Measurements from ENCODE around the gene MARCHF2. TPM values are rescaled to one million over a fixed set of nuclear protein-coding genes. Genes with fewer than 3 reads are reported as not detected.

The MARCHF2 gene
- total RNA-seq, 1 donor from 2014 or later, result 30.9 TPM

- TF ChIP-seq CTCF (IDR thresholded peaks at IDR 0.05; ENCODE audit: insufficient read depth, low read depth, low read length) (no peak), EZH2 (IDR thresholded peaks at IDR 0.05; ENCODE audit: insufficient read depth, low read length) (no peak)
- no peak for FAIRE-seq
- Mint-ChIP-seq H3K27me3 (ENCODE audit: low read depth, unreplicated experiment) (no peaks in the 10 kb centered on the region), H3K4me1 (ENCODE audit: low read depth, unreplicated experiment) (peaks cover 16% of the 10 kb centered on the region), H3K9me3 (ENCODE audit: unreplicated experiment) (no peaks in the 10 kb centered on the region), H3K36me3 (ENCODE audit: low read depth, unreplicated experiment) (peaks cover 10% of the 10 kb centered on the region), H3K4me3 (ENCODE audit: unreplicated experiment) (no peak overlapping the region), H3K27ac (ENCODE audit: unreplicated experiment) (peak overlapping the region; percentile 37)
- peaks cover 12% of the 10 kb centered on the region for H3K4me1 ChIP-seq (ENCODE audit: insufficient read depth, low read length)
- no peaks in the 10 kb centered on the region for H3K36me3 ChIP-seq (ENCODE audit: insufficient read depth, low read length)
- H3K27me3 ChIP-seq (ENCODE audit: insufficient read depth, low read length), result no peaks in the 10 kb centered on the region
- no peak for DNase-seq (ENCODE audit: low read depth)
- H3K4me3 ChIP-seq (ENCODE audit: insufficient read depth, low read depth, low read length), result no peak overlapping the region
- no peaks in the 10 kb centered on the region for H3K79me2 ChIP-seq (ENCODE audit: insufficient read depth, low read length)
- H3K4me2 ChIP-seq (ENCODE audit: low read length), result no peak overlapping the region
- H4K20me1 ChIP-seq (ENCODE audit: insufficient read depth, low read length), result no peaks in the 10 kb centered on the region
- no peak overlapping the region for H3K27ac ChIP-seq (ENCODE audit: low read depth, low read length)
- no peak overlapping the region for H3K9ac ChIP-seq (ENCODE audit: low read length)
- H3K9me3 ChIP-seq (ENCODE audit: insufficient read depth, low read depth, low read length), result no peaks in the 10 kb centered on the region
- no peak overlapping the region for H2AFZ ChIP-seq (ENCODE audit: low read depth, low read length)
These were observed 13.2 kb downstream of the MARCHF2 start for GRCh38 chr19:8426283-8426682.

GRCh38 chr19:8429044-8429443 is 15.9 kb downstream of the MARCHF2 start:
- H3K36me3 Mint-ChIP-seq (ENCODE audit: low read depth, unreplicated experiment), result peaks cover 8% of the 10 kb centered on the region
- FAIRE-seq, result no peak
- DNase-seq (ENCODE audit: low read depth), result no peak

More at GRCh38 chr19:8429044-8429443, 15.9 kb downstream of the MARCHF2 start:
- Mint-ChIP-seq H3K9me3 (ENCODE audit: unreplicated experiment) (no peaks in the 10 kb centered on the region), H3K4me1 (ENCODE audit: low read depth, unreplicated experiment) (peaks cover 6% of the 10 kb centered on the region), H3K27me3 (ENCODE audit: low read depth, unreplicated experiment) (no peaks in the 10 kb centered on the region), H3K4me3 (ENCODE audit: unreplicated experiment) (no peak overlapping the region), H3K27ac (ENCODE audit: unreplicated experiment) (no peak overlapping the region)
- Histone ChIP-seq H3K79me2 (ENCODE audit: insufficient read depth, low read length) (no peaks in the 10 kb centered on the region), H3K36me3 (ENCODE audit: insufficient read depth, low read length) (no peaks in the 10 kb centered on the region), H2AFZ (ENCODE audit: low read depth, low read length) (no peak overlapping the region), H4K20me1 (ENCODE audit: insufficient read depth, low read length) (no peaks in the 10 kb centered on the region), H3K9me3 (ENCODE audit: insufficient read depth, low read depth, low read length) (no peaks in the 10 kb centered on the region), H3K4me3 (ENCODE audit: insufficient read depth, low read depth, low read length) (no peak overlapping the region), H3K9ac (ENCODE audit: low read length) (no peak overlapping the region), H3K27ac (ENCODE audit: low read depth, low read length) (no peak overlapping the region), H3K4me2 (ENCODE audit: low read length) (no peak overlapping the region), H3K4me1 (ENCODE audit: insufficient read depth, low read length) (peaks cover 3% of the 10 kb centered on the region), H3K27me3 (ENCODE audit: insufficient read depth, low read length) (no peaks in the 10 kb centered on the region)
- TF ChIP-seq CTCF (IDR thresholded peaks at IDR 0.05; ENCODE audit: insufficient read depth, low read depth, low read length), result no peak
- no peak for TF ChIP-seq EZH2 (IDR thresholded peaks at IDR 0.05; ENCODE audit: insufficient read depth, low read length)

Measured in astrocyte (in vitro differentiated cells and primary cell).